HCT116 (cell line): ENCODE data around the gene DAPK1. TPM values are rescaled to one million over a fixed set of nuclear protein-coding genes. Genes with fewer than 3 reads are reported as not detected.

Experiments used
- ATAC-seq: fragments of 200-7000 bp; cut with Tn5 transposase; 2 replicates; pipeline ENCODE4 v1.9.1; 2020; ENCODE audit warnings: mild to moderate bottlenecking, moderate library complexity
- BruUV-seq: library from RNA; stranded (reverse); fragments of 400-500 nt; replicated peaks from 2 replicates; lab custom pipeline; 2021; lab: Mats Ljungman, UMichigan
- CTCF ChIA-PET: fragments of 300-600 bp; sonication (Branson Sonifier 250); formaldehyde crosslinking; loops from one replicate; lab custom pipeline; 2021; ENCODE audit warnings: antibody characterized with exemption; lab: Charles Lee
- POLR2A ChIA-PET: fragments of 300-600, 350-600 bp; sonication (Branson Sonifier 250); formaldehyde crosslinking; loops from one replicate; lab custom pipeline; 2021; ENCODE audit warnings: antibody characterized with exemption; lab: Charles Lee
- RAD21 ChIA-PET, 2 experiments: fragments of 300-600 bp; sonication (Branson Sonifier 250); formaldehyde crosslinking; loops; one replicate each; lab custom pipeline; 2023; ENCODE audit warnings: low total read pairs in 2 of 2; ENCODE audit not compliant: uncharacterized antibody in 2 of 2, unreplicated experiment in 2 of 2, low non-redundant PET in 1 of 2; lab: Charles Lee
- DNase-seq: peaks from one replicate; pipeline ENCODE4 v3.0.0-alpha.2; 2010; ENCODE audit warnings: low read depth, low spot score
- H2AFZ ChIP-seq: fragments of 200-600 bp; shearing (Covaris generic), sonication (generic); 2 replicates; pipeline ENCODE4 v1.6.1; 2017; ENCODE audit warnings: low read depth, mixed run types, mixed read lengths, antibody characterized with exemption, low read length; ENCODE audit not compliant: poor library complexity, severe bottlenecking
- H3K27ac ChIP-seq: 2 replicates; pipeline ENCODE4 v1.5.1; 2012; ENCODE audit warnings: low read depth, low read length
- H3K27me3 ChIP-seq: fragments of 200-600 bp; sonication (generic); 2 replicates; pipeline ENCODE4 v1.6.1; 2016; ENCODE audit warnings: mixed run types, low read length, mixed read lengths; ENCODE audit not compliant: insufficient read depth
- H3K36me3 ChIP-seq, 2 experiments: fragments of 200-500 bp in 1 of 2; fragments of 200-600 bp in 1 of 2; sonication (Bioruptor generic) in 1 of 2; sonication (generic) in 1 of 2; 2 replicates each; pipeline versions ENCODE4 v1.5.1 to v1.6.1; 2014 to 2016; ENCODE audit warnings: low read length in 2 of 2, inconsistent platforms in 1 of 2, mixed read lengths in 1 of 2, mixed run types in 1 of 2; ENCODE audit not compliant: insufficient read depth in 2 of 2, control insufficient read depth in 1 of 2
- H3K4me1 ChIP-seq, 2 experiments: fragments of 200-600 bp in 1 of 2; sonication (generic) in 1 of 2; 2 replicates each; pipeline versions ENCODE4 v1.5.1 to v1.6.1; 2012 to 2017; ENCODE audit warnings: low read length in 2 of 2, inconsistent platforms in 1 of 2, mild to moderate bottlenecking in 1 of 2, mixed read lengths in 1 of 2, mixed run types in 1 of 2, moderate library complexity in 1 of 2; ENCODE audit not compliant: insufficient read depth in 2 of 2, control insufficient read depth in 1 of 2
- H3K4me2 ChIP-seq: fragments of 200-600 bp; sonication (generic); 2 replicates; pipeline ENCODE4 v1.6.1; 2017; ENCODE audit warnings: mixed run types, low read length, mixed read lengths
- H3K4me3 ChIP-seq, 2 experiments: fragments of 200-600 bp in 1 of 2; sonication (generic) in 1 of 2; replicated peaks in 1 of 2; 2 replicates each; pipeline ENCODE4 v1.5.1; 2011 to 2016; ENCODE audit warnings: low read length in 2 of 2, control low read depth in 1 of 2, low read depth in 1 of 2, mild to moderate bottlenecking in 1 of 2, mixed read lengths in 1 of 2, mixed run types in 1 of 2
- H3K79me2 ChIP-seq: fragments of 200-600 bp; sonication (generic); 2 replicates; pipeline ENCODE4 v1.6.1; 2017; ENCODE audit warnings: mild to moderate bottlenecking, mixed run types, low read length, moderate library complexity, mixed read lengths; ENCODE audit not compliant: insufficient read depth
- H3K9ac ChIP-seq: fragments of 200-600 bp; sonication (generic); 2 replicates; pipeline ENCODE4 v1.6.1; 2016; ENCODE audit warnings: low read length, mixed read lengths
- H3K9me2 ChIP-seq: fragments of 200-600 bp; sonication (generic), shearing (Covaris generic); 2 replicates; pipeline ENCODE4 v1.6.1; 2017; ENCODE audit warnings: mixed run types, mild to moderate bottlenecking, moderate library complexity; ENCODE audit not compliant: insufficient read depth
- H3K9me3 ChIP-seq, 2 experiments: fragments of 200-500 bp in 1 of 2; fragments of 200-600 bp in 1 of 2; sonication (Bioruptor generic) in 1 of 2; sonication (generic) in 1 of 2; 2 replicates each; pipeline ENCODE4 v1.6.1; 2014 to 2017; ENCODE audit warnings: low read length in 2 of 2, mixed read lengths in 2 of 2, inconsistent platforms in 1 of 2, low read depth in 1 of 2, mild to moderate bottlenecking in 1 of 2, mixed run types in 1 of 2, moderate library complexity in 1 of 2; ENCODE audit not compliant: control insufficient read depth in 1 of 2, insufficient read depth in 1 of 2
- H4K20me1 ChIP-seq: fragments of 200-600 bp; sonication (generic), shearing (Covaris generic); 2 replicates; pipeline ENCODE4 v1.6.1; 2017; ENCODE audit warnings: mixed run types, mild to moderate bottlenecking, moderate library complexity; ENCODE audit not compliant: insufficient read depth
- CEBPB ChIP-seq: IDR thresholded peaks from 2 replicates; pipeline ENCODE4 v1.6.1; 2012; ENCODE audit warnings: low read depth
- ELF1 ChIP-seq: IDR thresholded peaks from 2 replicates; pipeline ENCODE4 v1.6.1; 2012; ENCODE audit warnings: low read depth, borderline replicate concordance
- EZH2 ChIP-seq: fragments of 200-600 bp; sonication (generic); IDR thresholded peaks from 2 replicates; pipeline ENCODE4 v1.6.1; 2017; ENCODE audit warnings: antibody characterized with exemption, mixed run types
- EZH2phosphoT487 ChIP-seq: fragments of 200-600 bp; IDR thresholded peaks from 2 replicates; pipeline ENCODE4 v1.6.1; 2018; ENCODE audit warnings: antibody characterized with exemption, borderline replicate concordance
- RAD21 ChIP-seq: IDR thresholded peaks from 2 replicates; pipeline ENCODE4 v1.6.1; 2012; ENCODE audit warnings: low read depth, mild to moderate bottlenecking
- TCF7L2 ChIP-seq: IDR thresholded peaks from 2 replicates; pipeline ENCODE4 v1.7.0; 2011; ENCODE audit warnings: borderline replicate concordance, inconsistent platforms; ENCODE audit not compliant: insufficient read depth, insufficient read length; ENCODE audit errors: extremely low read depth
- ZFX ChIP-seq: fragments of 450-650 bp; IDR thresholded peaks from 2 replicates; pipeline ENCODE4 v1.6.1; 2017
- intact Hi-C: fragments of 100-400 bp; cut with micrococcal nuclease; formaldehyde crosslinking; loops from 2 replicates; pipeline ENCODE4 v1.10.0; 2022
- total RNA-seq: library from RNA; stranded (reverse); gene quantifications from one replicate; pipeline ENCODE4 v1.2.1, GENCODE V29; 2021; ENCODE audit not compliant: unreplicated experiment
- TF ChIP-seq, protein P1 (sequence below): IDR thresholded peaks from 2 replicates; pipeline ENCODE4 v1.6.1; 2012; ENCODE audit warnings: low read depth
- TF ChIP-seq, protein P2 (sequence below), 3 experiments: fragments of 200-600 bp in 1 of 3; sonication (generic) in 1 of 3; IDR thresholded peaks in 2 of 3; conservative IDR thresholded peaks in 1 of 3; 2 replicates each; pipeline ENCODE4 v1.5.1; 2012 to 2017; ENCODE audit warnings: low read depth in 2 of 3, low read length in 2 of 3, antibody characterized with exemption in 1 of 3, borderline replicate concordance in 1 of 3, control low read depth in 1 of 3, mild to moderate bottlenecking in 1 of 3, mixed read lengths in 1 of 3, mixed run types in 1 of 3, moderate library complexity in 1 of 3; ENCODE audit not compliant: insufficient read depth in 1 of 3
- TF ChIP-seq, protein P3 (sequence below): IDR thresholded peaks from 2 replicates; pipeline ENCODE4 v1.6.1; 2012

DAPK1 gene
- total RNA-seq, 1 experiment from 2014 or later, result 5.6 TPM

DNA sequence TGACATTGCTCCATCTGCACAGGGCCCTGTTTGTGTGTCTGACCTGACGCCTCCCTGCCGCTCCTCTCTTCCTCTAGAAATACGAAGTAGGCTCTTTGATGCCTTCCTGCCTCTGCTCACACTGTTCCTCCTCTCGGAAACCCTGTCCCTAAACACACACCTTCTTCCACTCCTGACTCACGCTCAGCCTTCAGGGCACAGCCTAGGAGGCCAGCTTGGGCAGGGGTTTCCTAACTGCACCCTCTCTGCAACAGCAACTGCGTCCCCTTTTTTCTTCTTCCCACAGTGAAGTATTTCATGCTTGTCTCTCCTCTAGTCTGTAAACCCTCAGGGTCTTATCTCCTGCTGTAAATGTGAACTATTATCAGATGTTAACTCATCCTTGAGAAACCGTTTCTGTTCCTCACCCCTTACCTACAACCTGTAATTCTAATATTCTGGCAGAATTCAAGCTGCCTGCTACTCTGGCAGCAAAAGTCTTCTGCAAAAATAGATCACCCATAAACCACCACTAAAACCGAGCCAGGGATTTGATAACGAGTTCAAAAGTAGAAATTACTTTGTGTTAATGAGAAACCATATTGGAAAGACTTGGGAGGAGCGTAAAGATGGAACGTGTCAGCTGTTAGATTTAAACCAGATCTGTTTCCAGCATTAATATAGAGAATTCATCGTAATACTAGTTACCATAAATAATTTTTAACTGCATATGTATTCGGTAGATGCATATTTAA lies 100.2 kb downstream of the DAPK1 start:
- Histone ChIP-seq H3K9me3 (no peaks in the 10 kb centered on the region), H4K20me1 (no peaks in the 10 kb centered on the region), H3K4me3 (no peak overlapping the region), H3K79me2 (no peaks in the 10 kb centered on the region), H2AFZ (no peak overlapping the region)
- RAD21 ChIA-PET, result no interaction called here
- CTCF ChIA-PET, result no interaction called here
- no peak for TF ChIP-seq ELF1
- no peak for TF ChIP-seq EZH2
- TF ChIP-seq, protein P1, sequence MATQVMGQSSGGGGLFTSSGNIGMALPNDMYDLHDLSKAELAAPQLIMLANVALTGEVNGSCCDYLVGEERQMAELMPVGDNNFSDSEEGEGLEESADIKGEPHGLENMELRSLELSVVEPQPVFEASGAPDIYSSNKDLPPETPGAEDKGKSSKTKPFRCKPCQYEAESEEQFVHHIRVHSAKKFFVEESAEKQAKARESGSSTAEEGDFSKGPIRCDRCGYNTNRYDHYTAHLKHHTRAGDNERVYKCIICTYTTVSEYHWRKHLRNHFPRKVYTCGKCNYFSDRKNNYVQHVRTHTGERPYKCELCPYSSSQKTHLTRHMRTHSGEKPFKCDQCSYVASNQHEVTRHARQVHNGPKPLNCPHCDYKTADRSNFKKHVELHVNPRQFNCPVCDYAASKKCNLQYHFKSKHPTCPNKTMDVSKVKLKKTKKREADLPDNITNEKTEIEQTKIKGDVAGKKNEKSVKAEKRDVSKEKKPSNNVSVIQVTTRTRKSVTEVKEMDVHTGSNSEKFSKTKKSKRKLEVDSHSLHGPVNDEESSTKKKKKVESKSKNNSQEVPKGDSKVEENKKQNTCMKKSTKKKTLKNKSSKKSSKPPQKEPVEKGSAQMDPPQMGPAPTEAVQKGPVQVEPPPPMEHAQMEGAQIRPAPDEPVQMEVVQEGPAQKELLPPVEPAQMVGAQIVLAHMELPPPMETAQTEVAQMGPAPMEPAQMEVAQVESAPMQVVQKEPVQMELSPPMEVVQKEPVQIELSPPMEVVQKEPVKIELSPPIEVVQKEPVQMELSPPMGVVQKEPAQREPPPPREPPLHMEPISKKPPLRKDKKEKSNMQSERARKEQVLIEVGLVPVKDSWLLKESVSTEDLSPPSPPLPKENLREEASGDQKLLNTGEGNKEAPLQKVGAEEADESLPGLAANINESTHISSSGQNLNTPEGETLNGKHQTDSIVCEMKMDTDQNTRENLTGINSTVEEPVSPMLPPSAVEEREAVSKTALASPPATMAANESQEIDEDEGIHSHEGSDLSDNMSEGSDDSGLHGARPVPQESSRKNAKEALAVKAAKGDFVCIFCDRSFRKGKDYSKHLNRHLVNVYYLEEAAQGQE, result no peak
- TF ChIP-seq, protein P2, sequence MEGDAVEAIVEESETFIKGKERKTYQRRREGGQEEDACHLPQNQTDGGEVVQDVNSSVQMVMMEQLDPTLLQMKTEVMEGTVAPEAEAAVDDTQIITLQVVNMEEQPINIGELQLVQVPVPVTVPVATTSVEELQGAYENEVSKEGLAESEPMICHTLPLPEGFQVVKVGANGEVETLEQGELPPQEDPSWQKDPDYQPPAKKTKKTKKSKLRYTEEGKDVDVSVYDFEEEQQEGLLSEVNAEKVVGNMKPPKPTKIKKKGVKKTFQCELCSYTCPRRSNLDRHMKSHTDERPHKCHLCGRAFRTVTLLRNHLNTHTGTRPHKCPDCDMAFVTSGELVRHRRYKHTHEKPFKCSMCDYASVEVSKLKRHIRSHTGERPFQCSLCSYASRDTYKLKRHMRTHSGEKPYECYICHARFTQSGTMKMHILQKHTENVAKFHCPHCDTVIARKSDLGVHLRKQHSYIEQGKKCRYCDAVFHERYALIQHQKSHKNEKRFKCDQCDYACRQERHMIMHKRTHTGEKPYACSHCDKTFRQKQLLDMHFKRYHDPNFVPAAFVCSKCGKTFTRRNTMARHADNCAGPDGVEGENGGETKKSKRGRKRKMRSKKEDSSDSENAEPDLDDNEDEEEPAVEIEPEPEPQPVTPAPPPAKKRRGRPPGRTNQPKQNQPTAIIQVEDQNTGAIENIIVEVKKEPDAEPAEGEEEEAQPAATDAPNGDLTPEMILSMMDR (IDR thresholded peaks at IDR 0.05 in 2 of 3, conservative IDR thresholded peaks at IDR 0.05 in 1 of 3; ENCODE audit: borderline replicate concordance in 1 of 3, insufficient read depth in 1 of 3, low read depth in 2 of 3, low read length in 2 of 3), result no peak
- no peak for TF ChIP-seq CEBPB
- TF ChIP-seq, protein P3, sequence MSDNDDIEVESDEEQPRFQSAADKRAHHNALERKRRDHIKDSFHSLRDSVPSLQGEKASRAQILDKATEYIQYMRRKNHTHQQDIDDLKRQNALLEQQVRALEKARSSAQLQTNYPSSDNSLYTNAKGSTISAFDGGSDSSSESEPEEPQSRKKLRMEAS, result no peak
- no peak for TF ChIP-seq TCF7L2
- no peak for TF ChIP-seq RAD21
- no peak for TF ChIP-seq ZFX
- TF ChIP-seq EZH2phosphoT487, result no peak
- TF ChIP-seq, all 23 proteins: peak for 0
- no peak for DNase-seq
- no peaks in the 10 kb centered on the region for H3K4me1 ChIP-seq
- 0 out of 2 replicates have a peak, but pooled peaks cover 4% of the 10 kb centered on the region for H3K27me3 ChIP-seq
- intact Hi-C loops, result no loop called here
- POLR2A ChIA-PET, result no interaction called here
- H3K36me3 ChIP-seq, result no peaks in the 10 kb centered on the region
- BruUV-seq, result no TSS peak
- no peak overlapping the region for H3K27ac ChIP-seq
- ATAC-seq, result no peak
- H3K9ac ChIP-seq, result no peak overlapping the region
- no peaks in the 10 kb centered on the region for H3K9me2 ChIP-seq
- no peak overlapping the region for H3K4me2 ChIP-seq
